NOMO-1 treated with dmso at 0.1 percent for 144 hours (cell line): ENCODE results near the gene CCDC127.
"Not testable (repeated sequence)": the region's sequence is repeated elsewhere in the genome, so short reads cannot be mapped to it uniquely, and the experiment has no call there.

Experiments
- DNase-seq: peaks from one replicate; lab custom pipeline; 2025; ENCODE audit not compliant: unreplicated experiment; lab: John Stamatoyannopoulos, UW

CCDC127 gene

GRCh38 chr5:217494-218456 lies at the start of gene CCDC127, which contains the start of gene SDHA:
Gene CCDC127, minus strand, starts transcription at chr5:218153. Its CDS starts 1,304 bp downstream, at chr5:216849.
Gene SDHA, plus strand, starts transcription at chr5:218320. Its CDS starts 36 bp downstream, at chr5:218356.
- DNase-seq = peak; percentile 97

- DNase-seq = no peak
These were observed 49.8 kb upstream of the CCDC127 start for GRCh38 chr5:267716-268115.

GRCh38 chr5:266311-267026 lies 48.5 kb upstream of the CCDC127 start:
- not testable (repeated sequence) for DNase-seq

GRCh38 chr5:264338-264737 lies 46.4 kb upstream of the CCDC127 start:
- no peak for DNase-seq

GRCh38 chr5:263275-263974 lies 45.5 kb upstream of the CCDC127 start:
- not testable (repeated sequence) for DNase-seq

GRCh38 chr5:257148-257547 lies 39.2 kb upstream of the CCDC127 start:
- DNase-seq = no peak

- DNase-seq = not testable (repeated sequence)
These were observed 38.4 kb upstream of the CCDC127 start for GRCh38 chr5:256347-256746.

- DNase-seq = not testable (repeated sequence)
These were observed 37.2 kb upstream of the CCDC127 start for GRCh38 chr5:255116-255515.

GRCh38 chr5:254322-254721 lies 36.4 kb upstream of the CCDC127 start:
- not testable (repeated sequence) for DNase-seq

- DNase-seq = no peak
These were observed 34.6 kb upstream of the CCDC127 start for GRCh38 chr5:252546-252945.

- DNase-seq = not testable (repeated sequence)
These were observed 34.0 kb upstream of the CCDC127 start for GRCh38 chr5:251975-252374.

GRCh38 chr5:251538-251937 lies 33.6 kb upstream of the CCDC127 start:
- DNase-seq = not testable (repeated sequence)

- DNase-seq = not testable (repeated sequence)
These were observed 33.1 kb upstream of the CCDC127 start for GRCh38 chr5:251016-251415.

GRCh38 chr5:250396-250795 lies 32.4 kb upstream of the CCDC127 start:
- not testable (repeated sequence) for DNase-seq

GRCh38 chr5:245717-246116 lies 27.8 kb upstream of the CCDC127 start:
- DNase-seq = not testable (repeated sequence)

GRCh38 chr5:243683-244367 lies 25.9 kb upstream of the CCDC127 start:
- not testable (repeated sequence) for DNase-seq

GRCh38 chr5:241045-241669 lies 23.2 kb upstream of the CCDC127 start:
- not testable (repeated sequence) for DNase-seq

GRCh38 chr5:240550-240949 lies 22.6 kb upstream of the CCDC127 start:
- not testable (repeated sequence) for DNase-seq

- DNase-seq = not testable (repeated sequence)
These were observed 20.0 kb upstream of the CCDC127 start for GRCh38 chr5:237931-238330.

GRCh38 chr5:235527-235926 lies 17.6 kb upstream of the CCDC127 start:
- not testable (repeated sequence) for DNase-seq
